Glutamatergic neuron (in vitro differentiated cells): ENCODE data around the gene ZDHHC18. TPM values are rescaled to one million over a fixed set of nuclear protein-coding genes. Genes with fewer than 3 reads are reported as not detected.
A peak's percentile ranks its signal among the peaks of the same experiment; 100 is the strongest.

Experiments
- DNase-seq: peaks from one replicate; pipeline ENCODE4 v3.0.0; 2022
- H3K27ac Mint-ChIP-seq: one replicate; pipeline ENCODE4 v1.8.0; 2020; ENCODE audit warnings: mild to moderate bottlenecking, mixed read lengths, inconsistent platforms; ENCODE audit not compliant: unreplicated experiment
- H3K27me3 Mint-ChIP-seq: one replicate; pipeline ENCODE4 v1.8.0; 2020; ENCODE audit warnings: mild to moderate bottlenecking, moderate library complexity, mixed read lengths, inconsistent platforms; ENCODE audit not compliant: unreplicated experiment
- H3K36me3 Mint-ChIP-seq: one replicate; pipeline ENCODE4 v1.8.0; 2020; ENCODE audit warnings: mild to moderate bottlenecking, mixed read lengths, inconsistent platforms; ENCODE audit not compliant: unreplicated experiment
- H3K4me1 Mint-ChIP-seq: one replicate; pipeline ENCODE4 v1.8.0; 2020; ENCODE audit warnings: mild to moderate bottlenecking, low read depth, mixed read lengths, inconsistent platforms; ENCODE audit not compliant: unreplicated experiment
- H3K4me3 Mint-ChIP-seq: one replicate; pipeline ENCODE4 v1.8.0; 2020; ENCODE audit warnings: mild to moderate bottlenecking, mixed read lengths, inconsistent platforms; ENCODE audit not compliant: unreplicated experiment
- H3K9me3 Mint-ChIP-seq: one replicate; pipeline ENCODE4 v1.8.0; 2020; ENCODE audit warnings: mild to moderate bottlenecking, moderate library complexity, mixed read lengths, inconsistent platforms; ENCODE audit not compliant: unreplicated experiment
- CTCF ChIP-seq: fragments of 200-600 bp; sonication (generic); IDR thresholded peaks from one replicate; pipeline ENCODE4 v1.5.0; 2021; ENCODE audit not compliant: partially characterized antibody, unreplicated experiment
- total RNA-seq: library from RNA; stranded (reverse); fragmentation: NEBNext Ultra II Directional; extraction: Animal tissue kit (Norgen Biotek cat#: 25700); gene quantifications from one replicate; pipeline ENCODE4 v1.2.1, GENCODE V29; 2021; ENCODE audit not compliant: unreplicated experiment

ZDHHC18 gene
- total RNA-seq, 1 donor from 2014 or later = 52.6 TPM

- peaks cover 18% of the 10 kb centered on the region for H3K9me3 Mint-ChIP-seq
- peaks cover 12% of the 10 kb centered on the region for H3K27me3 Mint-ChIP-seq
- H3K4me3 Mint-ChIP-seq = peak overlapping the region; percentile 97
- no peak for TF ChIP-seq CTCF
- H3K27ac Mint-ChIP-seq = peak overlapping the region; percentile 99
- DNase-seq = no peak
- no peaks in the 10 kb centered on the region for H3K36me3 Mint-ChIP-seq
- H3K4me1 Mint-ChIP-seq = peaks cover 32% of the 10 kb centered on the region
Observed at GRCh38 chr1:26785611-26786436, 40.7 kb upstream of the ZDHHC18 start.

- H3K36me3 Mint-ChIP-seq = no peaks in the 10 kb centered on the region
- no peak for TF ChIP-seq CTCF
- DNase-seq = peak; percentile 58
- peaks cover 41% of the 10 kb centered on the region for H3K4me1 Mint-ChIP-seq
- H3K27me3 Mint-ChIP-seq = peaks cover 11% of the 10 kb centered on the region
- H3K4me3 Mint-ChIP-seq = peak overlapping the region; percentile 97
- H3K27ac Mint-ChIP-seq = peak overlapping the region; percentile 99
- H3K9me3 Mint-ChIP-seq = peaks cover 20% of the 10 kb centered on the region
Observed at GRCh38 chr1:26786437-26787380, 39.8 kb upstream of the ZDHHC18 start.

- Mint-ChIP-seq H3K36me3 (no peaks in the 10 kb centered on the region), H3K9me3 (peaks cover 20% of the 10 kb centered on the region), H3K27me3 (peaks cover 11% of the 10 kb centered on the region), H3K4me3 (peak overlapping the region; percentile 97), H3K4me1 (peaks cover 41% of the 10 kb centered on the region), H3K27ac (peak overlapping the region; percentile 99)
- no peak for TF ChIP-seq CTCF
- DNase-seq = no peak
Observed at GRCh38 chr1:26787381-26787705, 39.1 kb upstream of the ZDHHC18 start.

GRCh38 chr1:26787706-26788514 is 38.6 kb upstream of the ZDHHC18 start, which contains the start of gene PIGV:
TSS of gene PIGV (plus strand) at chr1:26787950. CDS start at chr1:26790816, 2,866 bp downstream.
- peak within 1 kb of the TSS; percentile 99 for H3K27ac Mint-ChIP-seq
- DNase-seq = peak; percentile 94
- H3K36me3 Mint-ChIP-seq = no peaks in the 10 kb centered on the region
- TF ChIP-seq CTCF = no peak
- peaks cover 20% of the 10 kb centered on the region for H3K9me3 Mint-ChIP-seq
- H3K27me3 Mint-ChIP-seq = peaks cover 11% of the 10 kb centered on the region
- H3K4me3 Mint-ChIP-seq = peak within 1 kb of the TSS; percentile 97
- H3K4me1 Mint-ChIP-seq = peaks cover 43% of the 10 kb centered on the region
